MG63 (cell line): ENCODE data around the gene DGKB. TPM values are rescaled to one million over a fixed set of nuclear protein-coding genes. Genes with fewer than 3 reads are reported as not detected.

Experiments
- DNase-seq: peaks from one replicate; pipeline ENCODE4 v3.0.0-alpha.2; 2020
- H3K27me3 ChIP-seq: fragments of 250-450 bp; sonication (Bioruptor Pico); 2 replicates; pipeline ENCODE4 v1.5.1; 2020; ENCODE audit warnings: mild to moderate bottlenecking, moderate library complexity
- H3K36me3 ChIP-seq: fragments of 250-450 bp; sonication (Bioruptor Pico); 2 replicates; pipeline ENCODE4 v1.5.1; 2020; ENCODE audit warnings: mild to moderate bottlenecking, moderate library complexity
- H3K4me3 ChIP-seq: fragments of 250-450 bp; sonication (Bioruptor Pico); 2 replicates; pipeline ENCODE4 v1.5.1; 2020; ENCODE audit warnings: mild to moderate bottlenecking, moderate library complexity
- H3K9me3 ChIP-seq: fragments of 250-450 bp; sonication (Bioruptor Pico); 2 replicates; pipeline ENCODE4 v1.5.1; 2020; ENCODE audit warnings: mild to moderate bottlenecking, moderate library complexity
- total RNA-seq: library from RNA; depleted of rRNA; stranded (reverse); fragments of >200 nt; shearing (Covaris generic); gene quantifications from 2 replicates; pipeline ENCODE4 v1.2.3, GENCODE V29; 2014; ENCODE audit warnings: low replicate concordance

DGKB gene
- total RNA-seq, 1 experiment from 2014 or later: not detected

DNA sequence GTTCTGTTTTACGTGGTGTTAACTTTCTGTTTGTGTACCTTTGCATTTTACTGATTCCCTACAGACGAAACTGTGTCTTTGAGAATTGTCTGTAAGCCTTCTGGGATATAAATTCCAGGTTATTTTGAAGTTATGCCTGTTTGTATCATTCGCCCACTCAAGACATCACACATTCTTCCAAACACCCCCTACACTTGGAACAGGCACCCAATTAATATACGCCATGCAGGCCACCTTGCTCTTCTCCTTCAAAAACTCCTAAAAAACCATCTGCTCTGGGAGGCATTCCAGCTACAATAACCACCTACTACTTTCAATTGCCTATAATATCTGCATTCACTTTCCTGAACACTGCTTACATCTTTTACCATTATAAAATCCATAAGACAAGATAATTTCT, 453.3 kb downstream of the DGKB start:
- H3K27me3 ChIP-seq: no peaks in the 10 kb centered on the region
- H3K36me3 ChIP-seq: no peaks in the 10 kb centered on the region
- no peaks in the 10 kb centered on the region; the same call in 1 of the 2 replicates for H3K9me3 ChIP-seq
- DNase-seq: no peak
- H3K4me3 ChIP-seq: no peak overlapping the region

DNA sequence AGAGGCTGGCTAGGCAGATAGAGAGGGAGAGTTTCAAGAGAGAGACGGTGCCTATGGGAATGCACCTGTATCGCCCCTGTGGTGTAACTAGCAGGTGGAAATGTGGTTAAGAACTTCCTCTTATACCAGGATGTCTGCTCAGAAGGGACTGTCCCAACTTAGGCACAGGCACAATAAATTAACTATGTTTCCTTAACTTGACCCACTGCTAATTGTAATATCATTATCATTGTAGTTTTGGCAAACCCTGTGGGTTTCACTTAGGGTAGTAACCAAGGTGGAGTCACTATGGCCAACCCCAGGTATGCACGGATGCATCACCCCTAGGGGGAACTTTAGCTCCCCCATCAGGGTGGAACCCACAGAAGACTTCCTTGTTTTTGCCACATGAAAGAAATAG, 455.7 kb downstream of the DGKB start:
- no peaks in the 10 kb centered on the region for H3K27me3 ChIP-seq
- H3K36me3 ChIP-seq: no peaks in the 10 kb centered on the region
- DNase-seq: no peak
- H3K4me3 ChIP-seq: no peak overlapping the region
- no peaks in the 10 kb centered on the region; the same call in 1 of the 2 replicates for H3K9me3 ChIP-seq

DNA sequence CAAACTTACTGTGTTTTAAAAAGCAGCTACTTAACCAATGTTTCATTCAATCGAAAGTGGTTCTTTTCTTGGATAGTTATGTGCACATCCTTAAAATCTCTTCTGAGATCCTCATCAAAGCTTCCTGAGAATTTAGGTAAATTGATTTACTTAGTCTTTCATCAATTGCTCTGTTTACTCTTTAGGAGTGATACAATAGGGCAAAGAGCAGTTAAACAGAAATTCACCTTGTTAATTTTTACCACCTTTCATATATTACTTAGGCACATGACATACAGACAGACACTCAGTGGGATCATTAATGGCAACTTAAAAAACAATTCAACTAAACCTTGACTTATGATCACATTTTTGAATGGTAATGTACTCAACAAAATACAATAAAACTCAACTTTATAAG, 456.3 kb downstream of the DGKB start:
- no peak for DNase-seq
- Histone ChIP-seq H3K9me3 (peaks cover 3% of the 10 kb centered on the region; the same call in 1 of the 2 replicates), H3K36me3 (no peaks in the 10 kb centered on the region), H3K4me3 (no peak overlapping the region), H3K27me3 (no peaks in the 10 kb centered on the region)

DNA sequence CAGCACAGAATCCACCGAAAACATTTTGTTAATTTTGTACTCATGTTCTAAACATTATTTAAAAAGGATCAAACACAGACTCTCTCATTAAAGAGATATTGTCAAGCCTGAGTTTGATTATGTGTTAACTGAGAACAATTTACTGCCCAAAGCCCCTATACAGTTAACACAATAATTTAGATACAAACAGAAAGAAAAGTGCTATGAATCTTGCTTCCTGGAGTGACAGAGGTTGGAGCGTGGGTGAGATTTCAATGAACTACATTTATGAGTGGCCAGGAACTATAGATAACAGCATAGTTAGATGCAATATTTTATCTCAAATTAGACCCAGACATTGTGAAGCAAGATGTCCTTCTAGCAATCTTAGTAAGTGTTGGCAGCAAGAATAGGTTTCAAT, 464.2 kb downstream of the DGKB start:
- Histone ChIP-seq H3K4me3 (no peak overlapping the region), H3K36me3 (no peaks in the 10 kb centered on the region), H3K9me3 (peaks cover 3% of the 10 kb centered on the region; the same call in 1 of the 2 replicates), H3K27me3 (no peaks in the 10 kb centered on the region)
- no peak for DNase-seq

DNA sequence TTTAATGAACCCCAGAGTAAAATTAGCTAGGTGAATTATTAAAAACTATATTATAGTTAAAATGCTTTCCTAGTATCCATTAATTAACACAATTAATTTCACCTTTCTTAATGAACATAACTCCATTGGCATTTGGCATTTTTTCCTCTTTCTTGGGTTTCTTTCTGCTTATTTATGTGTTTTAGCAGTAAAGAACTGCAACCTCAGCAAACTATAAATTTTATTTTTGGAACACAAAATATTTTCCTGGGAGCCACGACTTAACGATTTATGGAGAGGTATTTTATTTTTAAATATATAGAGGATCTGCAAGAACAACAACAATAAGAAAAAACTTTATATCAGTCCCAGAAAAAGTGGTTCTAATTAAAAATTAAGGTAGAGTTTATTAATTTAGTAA, 465.7 kb downstream of the DGKB start:
- no peaks in the 10 kb centered on the region for H3K36me3 ChIP-seq
- peaks cover 3% of the 10 kb centered on the region; the same call in 1 of the 2 replicates for H3K9me3 ChIP-seq
- DNase-seq: no peak
- no peak overlapping the region for H3K4me3 ChIP-seq
- H3K27me3 ChIP-seq: no peaks in the 10 kb centered on the region

DNA sequence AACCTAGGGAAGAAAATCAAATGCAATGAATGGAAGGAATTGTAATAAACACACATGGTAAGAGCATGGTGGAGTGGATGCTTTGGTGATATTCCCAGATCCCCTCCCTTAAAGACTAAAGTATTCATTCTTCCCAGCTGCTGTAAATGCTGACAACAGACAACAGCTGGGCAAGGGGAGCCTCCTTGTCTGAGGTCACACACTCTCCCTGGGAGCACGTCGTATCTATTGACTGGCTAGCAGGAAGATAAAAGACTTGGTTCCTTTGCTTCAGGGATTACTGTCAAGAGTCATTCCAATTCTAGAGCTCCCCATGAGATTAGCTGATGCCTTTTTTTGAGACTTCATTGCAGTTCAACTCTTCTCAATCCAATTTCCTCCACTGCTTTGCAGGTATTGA, 469.6 kb downstream of the DGKB start:
- no peak overlapping the region for H3K4me3 ChIP-seq
- no peaks in the 10 kb centered on the region for H3K27me3 ChIP-seq
- no peaks in the 10 kb centered on the region for H3K9me3 ChIP-seq
- no peak for DNase-seq
- no peaks in the 10 kb centered on the region for H3K36me3 ChIP-seq

DNA sequence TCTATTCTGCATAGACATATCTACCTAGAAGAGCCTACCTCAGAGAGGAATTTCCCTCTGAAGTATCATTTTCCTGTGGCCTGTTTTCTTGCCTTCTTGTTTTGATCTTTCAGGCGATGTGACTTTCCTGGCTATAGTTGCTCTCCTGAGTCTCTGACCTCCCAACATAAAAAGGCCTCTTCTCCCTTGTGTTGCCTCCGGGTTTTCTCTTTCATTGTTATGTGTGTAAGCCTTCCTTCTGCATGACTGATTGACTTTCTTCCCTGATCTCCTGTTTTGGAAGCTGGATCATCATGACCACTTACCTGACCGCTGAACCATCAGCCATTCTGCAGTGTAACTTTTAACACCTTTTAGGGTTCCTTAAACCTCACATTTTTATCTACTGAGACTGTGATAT, 471.6 kb downstream of the DGKB start:
- Histone ChIP-seq H3K36me3 (no peaks in the 10 kb centered on the region), H3K27me3 (no peaks in the 10 kb centered on the region), H3K9me3 (no peaks in the 10 kb centered on the region), H3K4me3 (no peak overlapping the region)
- DNase-seq: no peak

DNA sequence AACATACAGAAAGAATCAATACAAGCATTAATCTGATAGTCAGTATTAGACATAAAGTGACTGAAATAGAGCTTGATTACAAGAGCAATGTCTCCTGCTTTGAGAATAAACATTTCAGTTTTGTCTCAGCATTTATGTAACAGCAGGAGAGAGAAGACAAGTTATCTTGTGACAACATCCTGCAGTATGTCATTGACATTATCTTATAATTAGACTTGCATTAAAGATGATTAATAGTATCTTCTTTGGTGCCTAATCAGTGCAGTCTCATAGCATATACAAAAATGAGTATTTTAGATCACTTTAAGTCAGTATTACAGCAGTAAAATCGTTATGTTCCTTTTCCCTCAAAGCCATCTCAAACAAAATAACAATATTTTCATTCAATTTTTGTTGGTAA, 477.0 kb downstream of the DGKB start:
- Histone ChIP-seq H3K36me3 (no peaks in the 10 kb centered on the region), H3K27me3 (no peaks in the 10 kb centered on the region), H3K4me3 (no peak overlapping the region), H3K9me3 (no peaks in the 10 kb centered on the region)
- no peak for DNase-seq

DNA sequence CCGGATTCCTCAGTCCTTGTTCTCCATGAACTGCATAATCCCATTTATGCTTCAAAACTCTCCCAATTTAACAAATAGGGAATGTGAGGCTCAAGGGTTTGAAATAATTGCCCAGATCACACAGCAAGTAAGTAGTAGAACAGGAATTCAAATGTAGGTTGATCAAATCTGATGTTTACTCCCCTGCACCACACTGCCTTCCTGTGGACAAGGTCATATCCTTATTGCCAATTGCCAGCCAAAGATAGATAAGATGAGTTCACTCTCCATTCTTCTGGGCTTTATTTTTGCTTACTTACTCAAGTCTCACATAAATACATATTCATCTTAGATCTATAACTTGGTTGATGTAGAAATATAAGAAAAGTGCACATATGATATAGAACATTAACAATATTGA, 477.9 kb downstream of the DGKB start:
- H3K9me3 ChIP-seq: no peaks in the 10 kb centered on the region
- no peaks in the 10 kb centered on the region for H3K36me3 ChIP-seq
- no peaks in the 10 kb centered on the region for H3K27me3 ChIP-seq
- no peak overlapping the region for H3K4me3 ChIP-seq
- no peak for DNase-seq

DNA sequence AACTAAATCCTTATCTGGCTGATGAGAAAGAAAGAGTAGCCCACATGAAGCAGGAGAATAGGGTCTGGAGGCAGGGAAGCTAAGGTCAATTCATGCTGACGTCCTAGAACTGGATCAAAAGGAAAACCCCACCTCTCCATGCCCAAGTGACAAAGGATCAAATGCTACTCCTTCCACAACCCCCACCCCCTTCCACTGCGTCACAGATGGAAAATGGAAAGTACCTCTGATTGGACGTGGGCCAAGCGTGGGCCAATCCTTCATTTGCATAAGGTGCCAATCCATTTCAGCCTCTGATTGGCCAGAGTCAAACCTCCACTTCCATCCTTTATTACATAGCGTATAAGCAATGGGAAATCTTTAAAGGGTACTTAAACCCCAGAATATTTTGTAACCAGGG, 481.8 kb downstream of the DGKB start:
- Histone ChIP-seq H3K4me3 (no peak overlapping the region), H3K36me3 (no peaks in the 10 kb centered on the region)
- DNase-seq: no peak

DNA sequence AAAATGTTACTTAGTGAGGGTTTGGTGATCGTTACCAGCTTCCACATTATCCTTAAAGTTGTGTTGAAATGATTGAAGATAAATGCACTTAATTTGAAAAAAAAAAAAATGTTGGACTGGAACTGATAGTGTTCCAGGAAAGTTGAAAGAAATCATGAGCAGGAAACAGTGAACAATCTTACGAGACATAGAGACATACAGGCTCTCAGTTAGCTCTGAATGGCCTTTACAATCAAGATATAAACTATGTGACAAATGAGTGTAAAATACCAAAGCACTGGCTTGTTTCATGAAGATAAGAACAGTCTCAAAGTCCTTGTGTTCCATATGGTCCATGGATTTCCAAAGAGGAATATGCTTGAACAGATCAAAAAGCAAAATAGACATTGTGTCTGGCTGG, 483.0 kb downstream of the DGKB start:
- Histone ChIP-seq H3K9me3 (no peaks in the 10 kb centered on the region; the same call in 1 of the 2 replicates), H3K4me3 (no peak overlapping the region), H3K36me3 (no peaks in the 10 kb centered on the region), H3K27me3 (no peaks in the 10 kb centered on the region)
- DNase-seq: no peak

More for the DNA sequence above, 481.8 kb downstream of the DGKB start:
- no peaks in the 10 kb centered on the region; the same call in 1 of the 2 replicates for H3K9me3 ChIP-seq
- H3K27me3 ChIP-seq: no peaks in the 10 kb centered on the region

DNA sequence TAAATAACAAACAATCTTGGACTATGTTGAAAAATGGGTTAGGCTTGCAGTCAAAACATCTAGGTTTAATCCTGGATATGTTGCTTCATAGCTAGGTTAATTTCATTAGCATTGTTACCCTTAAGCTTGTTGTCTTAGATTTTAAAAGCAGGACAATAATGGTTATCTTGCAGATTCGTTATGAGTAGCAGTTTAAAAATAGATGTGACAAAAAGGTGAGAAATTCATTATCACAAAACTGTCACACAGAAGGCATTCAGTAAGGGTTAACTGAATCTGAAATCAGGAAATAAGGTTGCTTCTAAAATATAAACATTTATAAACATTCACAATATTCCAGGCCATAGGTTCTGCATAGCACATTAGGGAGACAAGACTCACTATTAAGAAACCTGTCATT, 483.9 kb downstream of the DGKB start:
- H3K9me3 ChIP-seq: no peaks in the 10 kb centered on the region; the same call in 1 of the 2 replicates
- no peak for DNase-seq
- no peak overlapping the region for H3K4me3 ChIP-seq
- no peaks in the 10 kb centered on the region for H3K27me3 ChIP-seq
- no peaks in the 10 kb centered on the region for H3K36me3 ChIP-seq

DNA sequence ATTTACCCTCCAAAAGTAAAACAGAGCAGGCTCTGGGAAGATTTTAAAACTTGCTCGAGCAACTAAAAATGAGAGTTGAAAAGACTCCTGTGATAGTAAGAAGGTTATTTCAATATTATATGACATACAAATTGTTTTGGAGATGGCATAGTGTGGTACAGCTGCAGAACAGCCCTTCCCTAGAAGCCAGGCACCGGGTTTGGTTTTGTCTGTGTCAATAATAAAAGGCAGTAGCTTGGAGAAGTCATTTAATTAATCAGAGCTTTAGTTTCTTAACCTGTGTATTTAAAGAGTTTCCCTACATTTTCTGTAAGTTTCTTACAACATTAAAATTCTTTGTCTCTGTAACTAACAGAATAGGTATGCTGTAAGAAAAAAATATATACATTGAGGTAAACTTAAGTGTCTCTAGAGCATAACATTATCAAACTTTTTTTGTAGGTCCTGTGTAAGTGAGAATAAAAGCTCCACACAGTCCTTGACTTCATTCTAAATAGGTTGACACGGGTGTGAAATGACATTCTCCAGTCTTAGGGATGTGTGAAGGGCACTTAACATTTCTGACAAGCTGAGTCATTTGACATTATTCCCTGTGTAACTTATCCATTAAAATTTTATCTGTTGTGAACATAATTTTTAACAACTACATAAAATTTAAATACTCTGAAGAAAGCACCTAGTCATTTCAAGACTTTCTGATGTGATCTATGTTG, 488.1 kb downstream of the DGKB start:
- Histone ChIP-seq H3K9me3 (no peaks in the 10 kb centered on the region; the same call in 1 of the 2 replicates), H3K36me3 (no peaks in the 10 kb centered on the region), H3K27me3 (no peaks in the 10 kb centered on the region), H3K4me3 (no peak overlapping the region)
- DNase-seq: no peak

DNA sequence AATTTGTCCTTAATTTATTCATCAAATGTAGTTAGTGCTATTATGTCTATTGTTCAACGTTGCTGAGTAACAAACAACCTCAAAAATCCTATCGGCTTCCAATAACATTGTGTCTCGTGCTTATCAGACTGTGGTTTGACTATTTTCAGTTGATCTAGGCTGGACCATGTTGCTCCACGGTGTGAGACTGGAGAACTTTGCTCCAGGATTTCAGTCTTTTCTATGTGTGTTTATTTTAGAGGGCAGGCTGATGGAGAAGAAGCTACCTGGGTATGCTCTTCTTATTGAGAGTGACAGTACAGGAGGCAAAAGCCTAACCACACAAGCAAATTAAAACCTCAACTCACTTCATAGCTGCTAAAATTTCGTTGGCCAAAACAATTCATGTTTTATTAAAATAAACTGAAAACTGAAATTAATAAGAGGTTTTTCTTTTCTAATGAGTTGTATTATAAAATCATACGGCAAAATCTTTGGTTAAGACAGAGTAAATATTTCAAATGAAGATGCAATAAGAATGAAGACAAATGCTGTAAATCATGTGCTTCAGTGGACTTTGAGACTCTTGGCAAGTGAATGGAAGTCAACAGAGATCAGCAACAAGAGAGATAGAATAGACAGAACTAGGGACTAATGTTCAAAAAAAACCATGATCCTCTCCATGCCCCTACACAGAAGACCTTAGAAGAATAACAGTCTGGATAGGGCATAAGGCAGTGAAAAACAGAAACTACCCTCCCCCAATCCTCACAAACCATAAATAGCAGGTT, 495.1 kb downstream of the DGKB start:
- Histone ChIP-seq H3K4me3 (no peak overlapping the region), H3K9me3 (no peaks in the 10 kb centered on the region), H3K36me3 (no peaks in the 10 kb centered on the region), H3K27me3 (no peaks in the 10 kb centered on the region)
- DNase-seq: no peak

DNA sequence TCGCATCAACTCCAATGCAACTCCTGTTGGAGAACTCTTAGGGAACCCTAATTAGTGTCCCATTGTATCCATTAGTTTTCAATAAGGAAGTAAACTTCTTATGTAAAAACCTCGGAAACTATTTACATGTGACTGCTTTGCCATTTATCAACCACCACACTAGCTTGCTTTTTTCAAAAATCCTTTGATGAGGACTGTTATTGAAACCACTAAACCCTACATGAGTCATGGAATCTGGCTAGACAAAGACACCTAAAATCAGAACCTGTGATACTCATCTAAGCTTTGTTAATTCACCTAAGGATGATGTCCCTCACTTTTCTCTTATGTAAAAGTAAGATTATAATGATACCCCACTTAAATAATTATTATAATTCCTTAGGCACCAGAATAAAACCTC, 499.0 kb downstream of the DGKB start:
- DNase-seq: no peak

DNA sequence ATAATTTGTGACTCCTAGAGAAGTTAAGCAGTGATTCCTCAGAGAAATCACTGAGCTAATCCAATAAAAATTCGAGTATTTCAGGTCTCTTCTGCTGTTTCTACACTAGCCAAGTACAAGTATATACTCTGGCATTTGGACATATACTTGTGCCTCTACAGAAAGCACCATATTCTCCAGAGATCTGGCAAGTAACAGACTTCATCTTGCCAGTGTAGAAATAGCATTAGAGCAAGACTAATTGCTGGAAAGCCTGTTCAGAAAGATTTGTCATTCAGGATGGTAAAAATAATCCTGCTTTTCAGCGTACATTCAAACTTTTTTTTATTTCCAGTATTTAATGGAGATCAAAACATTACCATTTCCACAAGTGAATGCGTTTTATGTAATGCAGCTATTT, 502.3 kb downstream of the DGKB start:
- Histone ChIP-seq H3K36me3 (no peaks in the 10 kb centered on the region), H3K4me3 (no peak overlapping the region)
- DNase-seq: no peak

More for the DNA sequence above, 499.0 kb downstream of the DGKB start:
- no peaks in the 10 kb centered on the region for H3K9me3 ChIP-seq
- H3K4me3 ChIP-seq: no peak overlapping the region
- no peaks in the 10 kb centered on the region for H3K36me3 ChIP-seq
- H3K27me3 ChIP-seq: no peaks in the 10 kb centered on the region

DNA sequence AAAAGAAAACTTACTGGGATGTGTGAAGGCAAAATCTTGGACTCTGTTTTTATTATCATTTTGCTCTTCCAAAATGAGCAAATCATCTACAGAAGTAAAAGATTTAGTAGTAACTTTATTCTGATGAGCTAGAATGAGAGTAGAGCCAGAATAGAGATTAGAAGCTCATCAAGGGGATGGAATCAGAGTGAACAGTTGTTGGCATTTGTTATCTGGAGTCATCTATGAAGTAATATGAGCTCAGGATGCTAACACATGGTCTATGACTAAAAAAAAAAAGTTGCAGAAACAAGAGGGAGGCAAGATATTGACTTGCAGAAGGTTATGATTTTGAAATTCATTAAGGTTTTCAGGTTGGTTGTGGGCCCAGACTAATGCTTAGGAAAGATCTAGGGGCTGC, 504.0 kb downstream of the DGKB start:
- Histone ChIP-seq H3K9me3 (no peaks in the 10 kb centered on the region), H3K4me3 (no peak overlapping the region), H3K27me3 (no peaks in the 10 kb centered on the region), H3K36me3 (no peaks in the 10 kb centered on the region)
- no peak for DNase-seq

More for the DNA sequence above, 502.3 kb downstream of the DGKB start:
- Histone ChIP-seq H3K9me3 (no peaks in the 10 kb centered on the region), H3K27me3 (no peaks in the 10 kb centered on the region)

DNA sequence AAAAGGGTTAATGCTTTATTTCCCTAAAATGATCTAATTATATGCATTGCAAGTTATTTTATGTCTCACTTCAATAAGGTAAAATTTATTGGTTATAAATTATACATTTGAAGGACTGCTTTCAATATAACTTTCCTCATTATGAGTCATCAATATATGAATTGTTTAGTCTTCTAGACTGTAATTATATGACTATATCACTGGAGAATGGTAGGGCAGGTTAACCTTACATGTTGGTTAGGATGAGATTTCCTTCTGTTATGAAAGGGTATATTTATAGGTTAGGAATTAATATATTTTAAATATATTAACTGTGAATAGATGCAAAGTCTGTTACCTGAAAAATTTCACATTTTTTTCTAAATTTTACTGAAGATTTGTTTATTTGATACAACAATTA, 506.7 kb downstream of the DGKB start:
- H3K27me3 ChIP-seq: no peaks in the 10 kb centered on the region
- H3K9me3 ChIP-seq: no peaks in the 10 kb centered on the region
- DNase-seq: no peak
- no peak overlapping the region for H3K4me3 ChIP-seq
- no peaks in the 10 kb centered on the region for H3K36me3 ChIP-seq
